NCI-H2107 (cell line): ENCODE data around the gene POGK.
"Not testable (repeated sequence)": the region's sequence is repeated elsewhere in the genome, so short reads cannot be mapped to it uniquely, and the experiment has no call there.

Source experiments
- DNase-seq: peaks from one replicate; lab custom pipeline; 2025; lab: John Stamatoyannopoulos, UW

POGK gene

GRCh38 chr1:166838766-166839599 is at the start of gene POGK:
POGK (plus strand) TSS chr1:166839475; CDS start chr1:166840957, 1,482 bp downstream.
- DNase-seq, result peak; percentile 69

DNA sequence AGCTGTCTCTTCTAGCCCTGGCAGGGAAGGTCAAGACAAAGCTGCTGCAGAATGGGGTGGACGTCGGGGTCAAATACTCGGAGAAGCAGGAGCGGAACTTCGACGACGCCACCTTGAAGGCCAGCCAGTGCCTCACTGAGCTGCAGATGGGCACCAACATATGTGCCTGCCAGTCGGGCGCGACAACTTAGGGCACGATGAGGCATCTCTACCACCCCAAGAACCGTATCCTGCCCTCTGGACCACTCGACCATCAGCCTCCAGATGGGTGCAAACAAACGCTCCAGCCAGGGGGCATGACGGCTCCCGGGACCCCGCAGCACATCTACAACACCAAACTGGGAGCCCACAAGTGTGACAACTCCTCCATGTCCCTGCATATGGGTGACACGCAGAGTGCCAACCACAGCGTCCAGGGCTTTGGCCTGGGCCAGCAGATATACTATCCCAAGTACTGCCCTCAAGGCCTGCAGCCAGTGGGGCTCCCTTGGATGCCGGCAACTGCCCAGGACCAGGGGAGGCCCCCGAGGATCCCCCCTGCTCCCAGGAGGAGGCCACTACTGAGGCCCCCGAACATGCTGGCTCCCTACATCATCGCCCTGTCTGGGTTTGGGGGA is 42.5 kb upstream of the POGK start:
- no peak for DNase-seq

GRCh38 chr1:166808952-166809351 is 30.3 kb upstream of the POGK start:
- no peak for DNase-seq

- DNase-seq, result no peak
These were observed 27.6 kb upstream of the POGK start for GRCh38 chr1:166811691-166812090.

DNA sequence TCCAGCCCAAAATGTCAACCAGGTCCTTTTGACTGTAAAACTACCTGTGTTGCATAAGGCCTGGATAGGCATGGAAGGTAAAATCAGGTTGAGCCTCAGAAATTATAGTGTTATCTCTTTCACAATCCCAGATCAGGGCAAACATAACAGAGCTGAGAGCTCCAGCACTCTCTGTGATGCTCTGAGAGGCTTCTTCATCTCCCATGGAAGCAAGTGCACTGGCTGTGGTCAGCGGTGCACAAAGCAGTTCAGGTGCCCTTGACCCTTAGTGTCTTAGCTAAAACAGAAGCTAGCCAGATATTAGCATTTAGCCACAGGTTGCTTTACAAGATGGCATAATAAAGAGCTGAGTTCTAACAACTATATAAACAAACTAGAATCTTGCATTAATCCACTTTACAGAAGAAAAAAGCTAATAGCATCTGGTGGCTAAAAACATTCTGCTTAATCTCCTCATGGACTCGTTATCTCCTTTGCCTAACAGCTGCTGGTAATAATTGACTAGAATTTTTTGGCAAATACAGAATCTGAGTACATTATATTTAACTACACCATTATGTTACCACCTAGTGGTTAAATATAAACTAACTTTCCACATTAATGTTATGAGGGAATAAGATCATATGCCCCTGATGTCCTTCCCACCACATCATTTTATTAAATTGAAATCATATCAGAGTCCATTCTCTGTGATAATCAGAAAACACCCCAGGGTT is 25.6 kb upstream of the POGK start:
- no peak for DNase-seq

DNA sequence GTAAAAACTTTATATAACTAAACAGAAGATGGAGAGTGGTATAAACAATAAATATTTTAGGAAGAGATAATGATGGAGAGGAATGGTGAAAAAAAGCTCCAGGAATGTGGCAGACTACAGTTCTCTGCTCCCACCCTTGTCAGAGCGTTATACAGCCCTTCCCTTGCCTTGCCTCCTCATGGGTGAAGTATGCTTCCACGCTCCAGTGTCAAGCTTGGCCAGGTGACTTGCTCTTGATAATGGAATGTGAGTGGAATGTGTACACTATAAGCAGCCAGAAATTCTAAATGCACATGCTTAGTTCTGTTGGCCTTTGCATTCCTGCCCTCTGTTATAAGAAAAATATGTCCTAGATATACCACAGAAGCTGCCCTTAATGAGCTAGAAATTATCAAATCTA is 24.7 kb upstream of the POGK start:
- DNase-seq, result no peak

GRCh38 chr1:166819974-166820373 is 19.3 kb upstream of the POGK start:
- no peak for DNase-seq

DNA sequence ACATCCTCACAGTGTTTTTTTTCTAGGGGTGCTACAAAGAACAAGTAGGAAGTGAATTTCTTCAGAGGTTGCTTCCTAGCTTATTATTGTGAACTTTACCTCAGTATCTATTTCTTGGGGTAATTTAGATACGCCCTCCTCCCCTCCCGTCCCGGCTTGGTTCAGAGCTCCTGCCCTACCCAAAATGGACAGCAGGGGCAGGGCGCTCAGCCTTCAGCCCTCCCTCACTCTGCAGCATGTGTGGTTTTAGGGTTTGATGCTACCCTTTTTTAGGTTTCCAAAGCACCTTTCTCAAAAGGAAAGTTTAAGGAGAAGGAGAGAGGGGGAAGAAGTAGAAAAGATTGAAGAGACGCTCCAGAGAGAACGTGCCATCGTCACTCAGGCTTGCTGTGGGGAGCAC is 16.9 kb upstream of the POGK start:
- no peak for DNase-seq

- no peak for DNase-seq
These were observed 11.8 kb upstream of the POGK start for GRCh38 chr1:166827426-166827825.

DNA sequence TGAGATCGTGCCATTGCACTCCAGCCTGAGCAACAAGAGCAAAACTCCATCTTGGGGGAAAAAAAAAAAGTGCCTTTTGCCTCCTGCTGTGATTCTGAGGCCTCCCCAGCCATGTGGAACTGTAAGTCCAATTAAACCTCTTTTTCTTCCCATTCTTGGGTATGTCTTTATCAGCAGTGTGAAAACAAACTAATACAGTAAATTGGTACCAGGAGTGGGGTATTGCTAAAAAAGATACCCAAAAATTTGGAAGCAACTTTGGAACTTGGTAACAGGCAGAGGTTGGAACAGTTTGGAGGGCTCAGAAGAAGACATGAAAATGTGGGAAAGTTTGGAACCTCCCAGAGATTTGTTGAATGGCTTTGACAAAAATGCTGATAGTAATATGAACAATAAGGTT is 9.5 kb upstream of the POGK start:
- DNase-seq, result not testable (repeated sequence)

DNA sequence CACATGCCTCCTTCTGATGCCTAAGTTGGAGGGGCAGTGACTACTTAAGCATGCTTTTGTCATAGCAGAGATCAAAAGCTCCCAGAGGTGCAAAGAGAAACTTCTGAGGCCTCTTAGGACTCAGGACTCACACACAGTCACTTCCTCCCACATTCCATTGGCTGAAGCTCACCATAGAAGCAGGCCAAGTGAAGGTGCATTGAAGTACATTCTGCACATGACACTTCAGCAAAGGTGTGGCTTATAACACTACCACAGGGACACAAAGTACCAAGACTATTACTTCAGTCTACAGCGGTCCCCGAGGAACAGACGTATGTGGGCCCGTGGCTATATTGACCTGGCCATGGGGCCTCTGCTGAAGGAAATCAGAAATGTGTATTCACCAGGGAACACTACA is 2.5 kb upstream of the POGK start:
- no peak for DNase-seq

DNA sequence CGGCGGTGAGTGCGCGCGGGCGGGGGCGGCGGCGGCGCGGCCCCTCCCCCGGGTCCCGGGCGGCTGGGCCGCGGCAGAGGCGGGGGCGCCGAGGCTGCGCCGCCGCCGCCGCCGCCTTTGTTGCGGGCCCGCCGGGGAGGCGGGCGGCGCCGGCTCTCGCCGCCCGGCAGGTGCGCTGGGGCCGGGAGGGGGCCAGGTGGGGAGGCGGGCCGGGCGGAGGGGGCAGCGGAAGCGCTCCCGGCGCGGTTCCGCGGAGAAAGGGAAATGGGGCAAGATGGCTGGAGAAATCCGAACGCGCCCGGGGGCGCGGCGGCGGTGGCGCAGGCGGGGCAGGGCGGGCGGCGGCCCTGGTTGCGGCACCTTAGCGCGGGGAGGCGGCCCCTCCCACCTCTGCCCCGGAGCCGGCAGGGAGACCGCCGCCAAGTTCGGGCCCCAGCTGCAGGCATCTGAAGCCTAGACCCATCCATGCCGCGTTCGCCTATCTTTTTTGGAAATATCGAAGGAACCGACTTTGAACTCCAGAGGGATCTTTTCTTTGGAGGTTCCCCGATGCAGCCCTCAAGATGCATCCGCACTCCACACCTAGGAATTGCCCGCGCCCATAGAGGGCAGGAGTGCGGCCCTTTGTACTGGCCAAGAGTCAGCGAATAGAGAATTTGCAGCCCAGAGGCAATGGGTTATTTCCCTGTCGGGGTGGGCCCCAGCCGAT is 479 bp downstream of the POGK start:
- no peak for DNase-seq

DNA sequence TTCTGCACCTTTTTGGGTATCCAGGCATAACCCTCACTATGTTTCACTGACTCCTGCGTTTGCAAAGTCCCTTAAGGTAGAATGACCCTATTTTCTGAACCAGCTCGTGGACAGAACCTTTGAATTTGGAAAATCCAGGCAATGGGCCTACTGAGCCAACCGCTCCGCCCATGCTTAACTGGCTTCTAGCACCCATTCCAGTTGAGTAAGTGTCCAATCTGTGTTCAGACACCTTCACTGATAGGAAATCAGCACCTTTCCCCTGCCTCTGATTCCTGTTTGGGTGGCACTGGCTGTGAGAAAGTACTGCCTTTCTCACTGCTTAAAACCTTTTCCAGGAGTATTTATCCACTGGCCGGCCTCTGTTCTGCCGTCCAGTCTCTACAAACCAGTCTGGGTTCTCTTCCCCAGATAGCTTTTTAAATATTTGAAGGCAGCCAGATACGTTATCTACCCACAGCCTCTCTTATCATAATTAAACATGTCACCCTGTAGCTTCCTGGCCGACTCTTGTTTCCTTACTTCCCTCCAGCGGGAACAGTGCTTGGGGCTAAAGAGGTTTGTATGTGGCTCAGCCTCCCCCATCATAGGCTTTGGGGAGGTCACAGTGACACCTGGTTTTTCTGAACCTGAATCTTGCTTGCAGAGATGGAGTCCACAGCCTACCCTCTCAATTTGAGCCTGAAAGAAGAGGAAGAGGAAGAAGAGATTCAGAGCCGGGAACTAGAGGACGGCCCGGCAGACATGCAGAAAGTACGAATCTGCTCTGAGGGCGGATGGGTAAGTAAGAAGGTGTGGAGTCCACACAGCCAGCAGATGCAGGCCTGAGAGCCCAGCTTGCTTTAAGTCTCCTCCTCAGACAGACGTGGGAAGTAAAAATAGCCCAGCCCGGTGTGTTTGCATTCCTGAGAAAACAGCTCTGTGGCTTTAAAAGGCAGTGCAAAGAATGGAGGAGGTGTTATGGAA is 1.3 kb downstream of the POGK start:
- DNase-seq, result no peak

- no peak for DNase-seq
These were observed 4.0 kb downstream of the POGK start for GRCh38 chr1:166843322-166843721.

DNA sequence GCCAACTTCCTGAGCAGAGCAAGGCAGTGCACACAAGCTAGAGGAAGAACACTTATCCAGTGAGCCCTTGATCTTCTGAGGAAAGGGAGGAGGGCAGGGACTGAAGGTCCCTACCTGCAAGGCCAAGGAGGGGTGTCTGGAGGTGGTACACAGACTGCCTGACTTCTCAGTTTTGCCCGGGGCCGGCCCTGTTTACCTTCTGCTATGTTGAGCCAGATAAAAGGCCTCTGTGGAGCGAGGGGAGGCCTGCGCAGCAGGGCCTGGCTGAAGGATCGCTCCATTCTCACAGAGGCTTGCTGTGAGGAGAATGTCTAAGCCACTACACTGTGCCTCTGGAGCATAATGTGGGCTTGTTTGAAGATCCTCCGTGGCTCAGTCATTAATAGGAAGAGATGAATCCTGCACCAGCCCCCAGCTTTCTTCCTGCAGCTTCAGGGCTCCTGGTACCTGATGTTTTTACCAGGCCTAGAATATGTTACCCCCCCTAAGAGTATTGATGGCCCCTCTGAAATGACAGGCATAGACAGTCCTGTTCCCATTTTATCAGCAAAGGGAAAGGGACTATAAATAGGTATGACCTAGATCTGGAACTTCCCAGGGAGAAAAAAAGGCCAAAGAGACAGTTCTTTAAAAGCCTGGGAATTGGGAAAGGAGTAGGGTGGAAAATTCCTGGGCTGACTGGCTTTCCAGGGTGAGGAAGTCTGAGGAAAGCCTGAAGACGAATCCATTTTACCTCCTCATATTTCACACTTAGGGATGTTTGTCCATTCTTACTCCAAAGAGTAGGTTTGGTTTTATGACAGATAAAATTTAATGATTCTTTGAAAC is 4.7 kb downstream of the POGK start:
- no peak for DNase-seq

DNA sequence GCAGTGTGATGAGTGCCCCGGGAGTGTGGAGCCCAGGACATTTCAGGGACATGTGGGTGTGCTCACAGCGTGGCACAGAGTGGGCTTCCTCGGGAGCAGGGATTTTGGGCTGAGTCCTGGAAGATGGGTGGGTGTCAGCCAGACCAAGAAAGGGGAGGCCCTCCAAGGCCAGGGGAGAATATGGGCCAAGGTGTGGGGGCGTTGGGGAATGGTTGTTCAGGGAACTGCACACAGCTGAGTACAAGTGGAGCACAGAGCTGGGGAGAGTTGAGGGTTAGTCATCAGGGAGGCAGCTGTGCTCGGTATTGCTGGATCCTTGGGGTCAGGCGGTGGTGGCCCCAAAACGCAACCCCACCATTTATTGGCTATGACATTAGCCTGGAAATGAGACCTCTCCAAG is 5.5 kb downstream of the POGK start:
- DNase-seq, result no peak

DNA sequence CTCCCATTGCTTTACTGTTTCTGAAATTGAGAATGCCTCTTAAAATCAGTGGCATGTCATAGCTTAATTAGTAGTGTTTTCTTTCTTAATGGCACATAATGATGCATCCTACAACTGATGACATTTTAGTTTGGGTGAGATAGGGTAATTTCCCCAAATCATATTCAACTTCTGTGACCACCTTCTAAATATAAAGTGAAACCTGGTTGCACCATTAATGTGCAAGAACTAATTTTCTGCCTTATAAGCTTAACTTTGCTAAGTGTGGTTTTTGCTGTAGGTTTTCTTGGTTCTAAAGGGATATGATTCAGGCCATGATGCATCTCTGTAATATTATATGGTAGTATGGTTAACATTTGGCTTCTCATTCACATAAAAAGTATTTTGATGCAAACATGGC is 8.9 kb downstream of the POGK start:
- DNase-seq, result no peak

- no peak for DNase-seq
These were observed 9.9 kb downstream of the POGK start for GRCh38 chr1:166849135-166849534.

DNA sequence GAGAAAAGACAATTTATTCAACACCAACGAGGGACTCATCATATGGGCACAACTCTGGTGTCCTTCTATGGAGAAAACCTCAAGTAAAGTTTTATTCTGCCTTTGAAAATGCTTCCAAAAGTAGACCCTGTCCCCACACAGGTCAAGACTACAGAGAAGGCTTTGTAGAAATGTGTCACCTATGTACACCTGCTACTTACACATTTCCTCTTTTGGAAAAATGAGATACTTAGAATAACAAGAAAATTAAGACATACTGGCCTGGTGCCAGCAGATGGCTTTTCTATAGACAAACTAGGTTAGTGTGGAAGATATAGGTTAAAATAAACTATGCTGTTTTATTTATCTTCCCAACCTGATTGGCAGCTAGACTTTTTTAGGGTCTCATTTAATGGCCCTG is 13.6 kb downstream of the POGK start:
- DNase-seq, result no peak

DNA sequence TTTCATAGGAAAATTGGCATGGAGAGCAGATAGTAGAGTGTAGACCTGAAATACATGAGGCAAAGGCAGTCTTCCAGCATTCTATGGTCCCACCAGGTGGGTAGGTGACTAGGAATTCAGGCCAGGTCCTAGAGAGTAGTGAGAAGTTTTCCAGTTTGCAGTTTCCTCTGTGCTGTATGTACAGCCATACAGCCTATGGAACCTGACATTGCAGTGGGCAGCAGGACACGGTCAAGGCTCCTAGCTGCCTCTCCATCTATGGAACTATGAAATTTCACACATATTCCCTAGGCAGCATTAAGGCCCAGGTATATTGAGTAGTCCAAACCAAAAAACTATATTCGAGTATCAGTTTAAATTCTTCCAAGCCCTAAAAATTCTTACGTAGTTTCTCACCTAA is 16.3 kb downstream of the POGK start:
- no peak for DNase-seq
